Hematopoietic multipotent progenitor cell treated with erythropoietin and hydrocortisone succinate and interleukin-3 and kit ligand, for 4 days (in vitro differentiated cells): Measurements from ENCODE around the gene VRK1.

ENCODE experiments used
- DNase-seq: peaks from one replicate; pipeline ENCODE4 v3.0.0-alpha.2; 2015

VRK1 gene

DNA sequence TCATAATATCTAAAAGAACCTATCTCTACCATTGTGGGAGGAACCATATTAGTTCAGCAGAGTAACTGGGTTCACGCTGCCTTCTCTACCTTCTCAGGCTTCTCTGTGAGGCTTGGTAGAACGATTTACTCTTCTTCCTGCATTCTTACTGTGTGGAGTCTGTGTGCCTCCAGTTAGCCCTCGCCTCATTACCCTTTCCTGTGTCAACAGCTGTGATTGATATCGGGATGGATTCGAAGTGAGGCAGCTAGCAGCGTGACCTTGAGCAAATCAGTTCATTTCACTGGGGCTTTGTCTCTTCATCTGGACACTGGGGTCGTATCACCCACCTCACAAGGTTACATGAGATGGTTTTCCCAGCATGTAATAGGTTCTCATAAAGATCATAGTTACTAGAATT is 4.6 kb upstream of the VRK1 start:
- DNase-seq = no peak

GRCh38 chr14:96793547-96793946 is 3.6 kb upstream of the VRK1 start:
- DNase-seq = no peak

DNA sequence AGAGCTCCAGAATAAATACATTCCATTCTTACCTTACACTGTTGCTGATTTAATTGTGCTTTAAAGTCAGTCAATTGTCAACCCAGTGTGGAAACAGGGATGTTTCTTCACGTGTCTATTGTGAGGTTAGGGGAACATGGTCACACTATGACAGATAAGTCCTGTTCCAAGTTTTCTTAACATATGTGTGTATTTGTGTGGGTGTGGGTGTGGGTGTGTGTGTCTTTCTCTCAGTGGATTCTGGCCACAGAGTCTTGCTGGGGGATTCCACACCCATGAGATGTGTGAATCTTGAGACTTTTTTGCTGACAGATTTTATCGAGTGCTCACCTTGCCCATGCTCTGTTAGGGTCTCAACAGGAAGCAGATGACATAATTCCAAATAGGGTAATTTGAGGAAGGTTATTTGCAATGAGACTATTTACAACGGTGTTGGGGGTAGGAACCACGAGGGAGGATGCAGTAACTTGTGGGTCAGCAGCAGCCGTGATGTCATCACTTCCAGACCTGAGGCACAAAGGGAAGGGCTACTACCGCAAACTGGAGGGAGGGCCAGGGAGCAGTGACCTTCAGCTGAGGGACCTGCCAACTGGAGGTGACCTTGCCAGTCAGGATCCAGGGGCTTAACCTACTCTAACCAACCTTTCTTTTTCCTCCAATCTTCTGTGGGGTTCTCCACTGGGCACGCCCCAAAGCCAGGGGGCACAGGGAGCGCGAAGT is 1.9 kb upstream of the VRK1 start:
- no peak for DNase-seq

DNA sequence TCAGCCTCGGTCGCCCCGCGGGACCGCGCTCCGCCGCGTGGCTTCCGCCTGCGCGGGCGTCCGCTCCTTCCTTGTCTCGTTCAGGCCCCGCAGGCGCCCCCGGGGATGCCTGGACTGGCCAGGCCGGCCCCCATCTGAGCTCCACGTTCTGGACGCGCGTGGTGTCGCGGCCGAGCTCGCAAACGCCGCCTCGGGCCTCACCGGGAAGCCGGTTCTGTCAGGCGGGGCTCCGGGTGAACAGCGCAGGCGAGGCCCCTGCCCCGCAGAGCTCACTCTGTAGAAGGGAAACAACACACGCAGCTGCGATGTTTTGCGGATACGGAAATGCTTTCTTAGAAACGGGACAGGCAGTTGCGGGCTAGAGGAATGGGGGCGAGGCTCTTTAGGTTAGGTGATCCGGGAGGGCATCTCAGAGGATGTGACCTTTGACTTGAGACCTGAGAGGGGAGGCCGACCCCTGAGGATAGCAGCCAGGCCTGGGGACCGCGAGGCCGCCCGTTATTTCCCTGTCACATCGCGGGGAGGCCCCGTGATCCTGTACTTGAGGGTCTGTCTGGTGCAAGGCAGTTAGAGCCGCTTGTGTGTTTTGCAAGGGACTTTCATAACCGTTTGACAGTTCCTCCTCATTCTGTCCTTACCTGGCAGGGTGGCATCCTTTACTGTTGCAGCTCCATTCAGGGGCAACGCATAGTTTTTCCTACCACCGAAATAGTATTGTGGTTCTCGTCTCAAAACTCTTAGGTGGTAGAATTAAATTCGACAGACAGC is 584 bp downstream of the VRK1 start:
- peak; percentile 73 for DNase-seq

DNA sequence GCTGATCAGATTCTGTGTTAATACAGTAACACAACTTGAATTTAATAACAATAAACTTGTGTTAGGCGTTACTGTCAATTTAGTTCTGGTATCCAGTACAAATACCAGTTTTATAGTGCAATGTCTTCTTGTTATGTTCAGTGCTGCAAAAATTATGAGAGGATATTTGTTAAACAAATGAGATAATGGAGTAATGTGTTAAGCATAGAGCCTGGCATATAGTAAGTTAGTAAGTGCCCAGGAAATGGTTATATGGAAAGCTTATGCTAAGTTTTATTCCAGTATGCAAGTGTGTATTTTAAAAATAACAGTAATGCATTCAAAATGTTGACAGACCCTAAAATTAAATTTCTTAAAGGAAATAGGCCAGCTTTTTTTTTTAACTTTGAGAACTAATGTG is 1.8 kb downstream of the VRK1 start:
- DNase-seq = no peak

DNA sequence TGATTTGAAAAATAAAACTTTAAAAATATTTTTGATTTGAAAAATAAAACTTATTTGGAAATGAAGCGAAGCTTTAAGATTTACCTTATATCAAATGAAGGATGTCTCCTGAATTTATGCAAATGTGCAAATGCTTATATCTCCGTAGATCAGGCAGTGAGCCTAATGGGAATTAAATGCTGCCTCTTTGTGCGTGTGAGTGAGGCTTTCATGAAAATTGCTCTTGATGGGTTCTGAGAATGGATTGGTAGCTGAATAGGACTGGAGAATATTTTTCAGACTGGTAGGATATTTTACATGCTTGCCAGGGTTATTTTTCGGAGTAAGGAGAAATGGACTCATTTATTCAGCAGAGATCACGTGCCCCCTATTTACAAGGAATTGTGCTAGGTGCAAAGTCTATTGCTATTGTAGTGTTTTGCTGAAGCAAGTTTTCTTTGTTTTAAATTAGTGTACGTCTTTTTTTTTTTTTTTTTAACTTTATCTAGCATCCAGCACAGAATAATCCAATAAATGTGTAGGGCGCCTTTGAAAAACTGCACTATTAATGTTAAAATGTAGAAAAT is 2.4 kb downstream of the VRK1 start:
- no peak for DNase-seq

DNA sequence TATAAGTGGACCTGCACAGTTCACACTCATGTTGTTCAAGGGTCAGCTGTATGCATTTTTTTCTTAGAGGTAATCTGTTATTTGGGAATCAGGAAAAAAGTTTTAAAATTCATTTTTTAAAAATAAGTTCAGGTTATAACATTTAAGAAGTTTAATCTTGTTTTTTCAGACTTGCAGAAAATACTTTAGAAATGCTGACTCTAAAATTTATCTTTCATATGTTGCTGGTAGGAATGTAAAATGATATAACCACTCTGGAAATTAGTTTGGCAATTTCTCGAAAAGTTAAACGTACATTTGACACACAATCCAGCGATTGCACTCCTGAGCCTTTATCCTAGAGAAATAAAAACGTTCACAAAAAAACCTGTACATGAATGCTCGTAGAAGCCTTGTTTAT is 4.7 kb downstream of the VRK1 start:
- DNase-seq = no peak

- peak; percentile 55 for DNase-seq
Measured at GRCh38 chr14:96802963-96803362, 5.8 kb downstream of the VRK1 start.

DNA sequence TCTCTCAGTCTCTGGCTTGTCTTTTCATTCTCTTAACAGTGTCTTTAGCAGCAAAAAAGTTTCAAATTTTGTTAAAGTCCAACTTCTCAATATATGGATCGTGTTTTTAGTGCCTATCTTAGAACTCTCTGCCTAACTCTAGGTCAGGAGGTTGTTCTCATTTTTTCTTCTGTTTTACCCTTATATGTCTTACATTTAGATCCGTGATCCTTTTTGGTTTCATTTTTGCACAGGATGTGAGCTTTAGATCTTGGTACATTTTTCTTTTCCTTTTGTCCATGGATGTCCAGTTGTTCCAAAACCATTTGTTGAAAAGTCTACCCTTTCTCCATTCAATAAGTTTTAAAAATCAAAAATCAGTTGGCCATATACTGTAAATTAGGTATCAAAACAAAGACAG is 6.8 kb downstream of the VRK1 start:
- DNase-seq = no peak

- no peak for DNase-seq
Measured at GRCh38 chr14:96804895-96805294, 7.7 kb downstream of the VRK1 start.

GRCh38 chr14:96805956-96806355 is 8.8 kb downstream of the VRK1 start:
- no peak for DNase-seq

DNA sequence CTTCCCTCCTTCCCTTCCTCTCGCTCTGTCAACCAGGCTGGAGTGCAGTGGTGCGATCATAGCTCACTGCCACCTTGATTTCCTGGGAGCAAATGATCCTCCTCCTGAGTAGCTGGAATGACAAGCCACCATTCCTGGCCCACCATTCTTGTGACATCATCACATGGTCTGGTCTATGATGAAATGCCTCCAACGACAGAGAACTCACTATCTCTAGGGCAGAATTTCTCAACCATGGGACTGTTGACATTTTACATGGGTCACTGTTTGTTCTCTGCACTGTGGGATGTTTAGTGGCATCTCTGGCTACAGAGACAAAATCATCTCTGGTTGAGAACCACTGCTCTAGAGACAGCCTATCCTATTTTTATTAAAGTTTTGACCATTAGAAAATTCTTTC is 9.7 kb downstream of the VRK1 start:
- peak; percentile 30 for DNase-seq

- peak; percentile 44 for DNase-seq
Measured at GRCh38 chr14:96808619-96809406, 11.6 kb downstream of the VRK1 start.

- no peak for DNase-seq
Measured at GRCh38 chr14:96811265-96811664, 14.1 kb downstream of the VRK1 start.

GRCh38 chr14:96811985-96812667 is 14.9 kb downstream of the VRK1 start:
- DNase-seq = no peak

GRCh38 chr14:96816281-96816680 is 19.1 kb downstream of the VRK1 start:
- DNase-seq = peak; percentile 74

GRCh38 chr14:96817750-96818666 is 20.8 kb downstream of the VRK1 start:
- DNase-seq = no peak

DNA sequence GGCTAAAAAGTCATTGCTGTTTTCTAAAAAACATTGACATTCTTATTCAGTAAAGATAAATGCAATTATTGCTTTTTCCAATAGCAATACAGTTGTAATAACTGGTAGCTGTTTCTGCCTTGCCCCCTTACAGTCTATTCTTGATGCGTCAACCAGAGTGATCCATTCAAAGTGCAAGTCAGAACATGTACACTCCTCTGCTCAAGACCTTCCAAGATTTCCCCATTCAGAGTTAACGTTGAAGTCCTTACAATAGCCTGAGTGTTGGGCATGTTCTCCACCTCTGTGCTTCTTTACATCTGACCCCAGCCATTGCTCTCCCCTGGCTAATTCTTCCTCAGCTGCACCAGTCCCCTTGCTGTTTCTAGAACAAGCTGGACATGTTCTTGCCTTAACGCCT is 24.3 kb downstream of the VRK1 start:
- no peak for DNase-seq

DNA sequence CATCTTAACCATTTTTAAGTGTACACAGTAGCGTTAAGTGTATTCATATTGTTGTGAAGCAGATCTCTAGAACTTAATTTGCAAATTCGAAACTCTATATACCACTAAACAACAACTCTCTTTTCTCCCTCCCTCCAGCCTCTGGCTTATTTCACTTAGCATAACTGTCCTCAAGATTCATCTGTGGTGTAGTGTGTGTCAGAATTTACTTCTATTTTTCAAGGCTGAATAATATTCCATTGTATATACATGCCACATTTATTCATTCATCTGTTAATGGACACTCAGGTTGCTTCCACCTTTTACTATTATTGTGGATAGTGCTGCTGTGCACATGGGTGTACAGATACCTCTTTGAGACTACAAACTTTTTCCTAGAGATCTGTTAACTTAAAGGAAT is 26.5 kb downstream of the VRK1 start:
- DNase-seq = no peak

DNA sequence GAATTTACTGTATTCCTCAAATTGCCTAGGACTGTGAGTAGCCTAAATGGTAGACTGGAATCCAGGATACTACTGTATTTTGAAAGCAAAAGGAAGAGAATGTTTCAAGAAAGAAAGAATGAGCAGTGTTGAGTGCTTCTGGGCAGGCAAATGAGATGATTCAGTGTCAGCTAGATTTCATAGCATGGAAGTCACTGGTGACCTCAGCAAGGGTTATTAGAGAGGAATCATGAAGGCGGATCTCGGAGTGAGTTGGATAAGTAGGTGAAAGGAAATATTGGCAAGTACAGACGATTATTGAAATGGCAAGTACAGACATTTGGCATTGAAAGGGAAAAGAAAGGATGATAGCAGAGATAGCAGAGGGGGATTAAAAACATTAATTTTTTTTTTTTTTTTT is 27.1 kb downstream of the VRK1 start:
- DNase-seq = no peak

DNA sequence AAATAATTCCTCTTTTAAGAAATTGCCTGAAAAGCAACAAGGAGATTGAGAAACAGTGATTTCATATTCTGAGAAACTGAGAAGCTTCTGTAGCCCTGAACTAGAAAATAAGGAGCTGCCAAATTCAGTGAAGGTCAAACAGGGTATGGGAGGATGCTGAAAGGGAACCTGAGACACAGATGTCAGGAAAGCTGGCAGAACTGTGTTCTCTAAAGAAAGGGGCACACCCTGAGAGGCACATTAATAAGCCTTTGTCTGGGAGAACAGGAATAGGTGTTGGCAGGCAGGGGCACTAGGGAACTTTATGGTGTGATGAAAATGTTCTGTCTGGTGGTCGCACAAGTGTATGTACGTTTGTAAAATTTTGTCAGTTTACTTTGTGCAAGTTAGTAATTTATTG is 29.6 kb downstream of the VRK1 start:
- DNase-seq = no peak

- DNase-seq = no peak
Measured at GRCh38 chr14:96827290-96827689, 30.1 kb downstream of the VRK1 start.
